ENCODE measurements around the gene APOL4.

APOL4 gene

DNA sequence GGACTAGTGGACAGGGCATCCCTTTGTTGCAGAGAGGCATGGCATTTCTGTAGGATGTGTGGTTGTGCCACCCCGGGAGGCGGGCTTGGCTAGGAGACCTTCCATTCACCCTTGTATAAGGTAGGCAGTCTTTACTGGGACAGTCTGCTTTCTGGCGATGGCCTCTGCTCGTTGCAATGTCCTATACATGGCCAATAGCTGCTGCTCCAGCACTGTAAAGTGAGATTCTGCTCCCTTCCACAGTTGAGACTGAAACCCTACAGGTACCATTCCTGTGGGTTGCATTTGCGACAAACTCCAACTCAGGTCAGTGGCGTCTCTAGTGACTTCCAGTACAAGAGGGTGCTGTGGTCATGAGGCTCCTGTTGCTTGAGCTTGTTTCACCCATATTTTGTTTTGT is 20.7 kb downstream of the APOL4 start:
- Histone ChIP-seq H3K9me3 (ENCODE audit: insufficient read depth, low read length) (no peaks in the 10 kb centered on the region), H3K9ac (ENCODE audit: insufficient read length, low read depth) (no peak overlapping the region), H3K27me3 (ENCODE audit: insufficient read depth, insufficient read length) (no peaks in the 10 kb centered on the region), H3K4me1 (ENCODE audit: insufficient read depth, insufficient read length) (no peaks in the 10 kb centered on the region), H3K36me3 (ENCODE audit: insufficient read depth, insufficient read length, low read length) (no peaks in the 10 kb centered on the region), H3K4me3 (ENCODE audit: insufficient read length, low read depth) (no peak overlapping the region)
- no peak for TF ChIP-seq SUZ12 (IDR thresholded peaks at IDR 0.05; ENCODE audit: extremely low read depth, insufficient read depth, insufficient read length)
- no peak for TF ChIP-seq YY1 (IDR thresholded peaks at IDR 0.05; ENCODE audit: insufficient read depth, insufficient read length)
- DNase-seq (ENCODE audit: low read depth, low spot score) = no peak

DNA sequence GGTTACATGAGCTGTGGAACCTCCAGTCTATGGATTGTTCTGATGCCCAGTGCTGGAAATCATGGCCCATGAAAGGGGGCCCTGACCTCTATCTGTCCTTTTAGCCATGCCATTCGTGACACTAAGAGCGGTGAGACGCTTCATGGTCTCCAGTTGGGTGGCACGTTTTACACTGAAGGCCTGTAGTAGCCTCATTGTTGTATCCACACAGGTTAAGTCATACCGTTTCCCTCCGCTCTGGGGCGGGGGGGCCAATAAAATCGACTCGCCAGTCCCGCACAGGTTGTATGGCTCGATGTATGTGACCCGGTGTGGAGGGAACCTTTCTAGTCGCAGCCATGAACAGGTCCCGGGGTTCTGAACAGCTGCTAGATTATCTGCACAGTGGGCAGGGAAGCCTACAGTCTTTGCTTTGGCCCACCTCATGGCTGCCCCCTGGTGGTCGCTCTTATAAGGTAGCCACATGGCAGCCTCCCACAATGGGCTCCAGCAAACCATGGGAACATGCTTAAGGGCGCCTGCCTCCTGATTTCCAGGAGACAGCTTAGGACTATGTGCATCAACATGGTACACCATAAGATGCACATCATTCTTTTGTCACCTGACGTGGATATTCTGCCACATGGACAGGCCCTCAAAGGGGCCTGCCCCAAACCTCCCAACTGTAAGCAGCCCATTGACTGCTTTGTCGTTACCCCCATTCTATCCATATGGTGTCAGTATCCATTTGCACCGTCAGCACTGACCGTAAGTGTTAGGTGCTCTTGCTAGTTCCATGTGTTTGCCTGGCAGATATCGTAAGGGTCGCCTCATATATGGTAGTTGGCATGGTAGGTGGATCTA is 21.4 kb downstream of the APOL4 start:
- no peaks in the 10 kb centered on the region for H3K4me1 ChIP-seq (ENCODE audit: insufficient read depth, insufficient read length)
- no peak overlapping the region for H3K4me3 ChIP-seq (ENCODE audit: insufficient read length, low read depth)
- H3K9me3 ChIP-seq (ENCODE audit: insufficient read depth, low read length) = no peaks in the 10 kb centered on the region
- TF ChIP-seq ZNF274 (IDR thresholded peaks at IDR 0.05; ENCODE audit: low read depth, low read length) (no peak), SUZ12 (IDR thresholded peaks at IDR 0.05; ENCODE audit: extremely low read depth, insufficient read depth, insufficient read length) (no peak), YY1 (IDR thresholded peaks at IDR 0.05; ENCODE audit: insufficient read depth, insufficient read length) (no peak)
- H3K36me3 ChIP-seq (ENCODE audit: insufficient read depth, insufficient read length, low read length) = no peaks in the 10 kb centered on the region
- H3K9ac ChIP-seq (ENCODE audit: insufficient read length, low read depth) = no peak overlapping the region
- DNase-seq (ENCODE audit: low read depth, low spot score) = peak; percentile 57
- H3K27me3 ChIP-seq (ENCODE audit: insufficient read depth, insufficient read length) = no peaks in the 10 kb centered on the region

DNA sequence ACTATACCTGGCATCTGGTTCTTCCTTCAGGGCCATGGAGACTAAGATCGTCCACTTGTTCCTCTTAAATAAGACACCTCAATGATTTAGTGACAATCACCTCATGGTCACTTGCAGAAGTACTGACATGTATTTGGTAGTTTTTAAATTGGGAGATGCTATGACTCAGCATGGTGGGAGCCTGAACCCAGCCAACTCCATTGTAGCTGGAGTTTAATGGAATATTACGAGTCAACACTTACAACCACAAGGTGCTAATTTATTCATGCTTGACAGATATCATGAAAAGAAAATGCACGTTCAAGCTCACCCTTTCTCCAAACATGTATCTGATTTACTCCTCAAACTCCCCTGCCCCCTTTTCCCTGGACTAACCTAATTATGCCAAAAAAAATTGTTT is 24.4 kb downstream of the APOL4 start:
- Histone ChIP-seq H3K4me1 (ENCODE audit: insufficient read depth, insufficient read length) (no peaks in the 10 kb centered on the region), H3K27me3 (ENCODE audit: insufficient read depth, insufficient read length) (no peaks in the 10 kb centered on the region), H3K9ac (ENCODE audit: insufficient read length, low read depth) (no peak overlapping the region), H3K36me3 (ENCODE audit: insufficient read depth, insufficient read length, low read length) (no peaks in the 10 kb centered on the region), H3K9me3 (ENCODE audit: insufficient read depth, low read length) (no peaks in the 10 kb centered on the region), H3K4me3 (ENCODE audit: insufficient read length, low read depth) (no peak overlapping the region)
- no peak for DNase-seq (ENCODE audit: low read depth, low spot score)
- TF ChIP-seq YY1 (IDR thresholded peaks at IDR 0.05; ENCODE audit: insufficient read depth, insufficient read length) (no peak), SUZ12 (IDR thresholded peaks at IDR 0.05; ENCODE audit: extremely low read depth, insufficient read depth, insufficient read length) (no peak), ZNF274 (IDR thresholded peaks at IDR 0.05; ENCODE audit: low read depth, low read length) (no peak)

DNA sequence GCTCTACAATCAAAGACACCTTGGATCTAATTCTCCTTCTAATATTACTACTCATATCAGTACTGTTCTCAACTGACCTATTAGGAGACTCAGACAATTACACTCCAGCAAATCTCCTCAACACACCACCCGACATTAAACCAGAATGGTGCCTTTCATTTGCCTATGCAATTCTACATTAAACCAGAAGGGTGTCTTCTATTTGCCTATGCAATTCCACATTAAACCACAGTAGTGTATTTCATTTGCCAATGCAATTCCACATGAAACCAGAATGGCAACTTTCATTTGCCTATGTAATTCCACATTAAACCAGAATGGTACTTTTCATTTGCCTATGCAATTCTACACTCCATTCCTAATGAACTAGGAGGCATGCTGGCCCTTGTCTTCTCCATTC is 25.7 kb downstream of the APOL4 start:
- Histone ChIP-seq H3K9ac (ENCODE audit: insufficient read length, low read depth) (no peak overlapping the region), H3K27me3 (ENCODE audit: insufficient read depth, insufficient read length) (no peaks in the 10 kb centered on the region), H3K9me3 (ENCODE audit: insufficient read depth, low read length) (no peaks in the 10 kb centered on the region), H3K36me3 (ENCODE audit: insufficient read depth, insufficient read length, low read length) (no peaks in the 10 kb centered on the region), H3K4me1 (ENCODE audit: insufficient read depth, insufficient read length) (no peaks in the 10 kb centered on the region), H3K4me3 (ENCODE audit: insufficient read length, low read depth) (no peak overlapping the region)
- TF ChIP-seq ZNF274 (IDR thresholded peaks at IDR 0.05; ENCODE audit: low read depth, low read length) (no peak), SUZ12 (IDR thresholded peaks at IDR 0.05; ENCODE audit: extremely low read depth, insufficient read depth, insufficient read length) (no peak), YY1 (IDR thresholded peaks at IDR 0.05; ENCODE audit: insufficient read depth, insufficient read length) (no peak)
- no peak for DNase-seq (ENCODE audit: low read depth, low spot score)

DNA sequence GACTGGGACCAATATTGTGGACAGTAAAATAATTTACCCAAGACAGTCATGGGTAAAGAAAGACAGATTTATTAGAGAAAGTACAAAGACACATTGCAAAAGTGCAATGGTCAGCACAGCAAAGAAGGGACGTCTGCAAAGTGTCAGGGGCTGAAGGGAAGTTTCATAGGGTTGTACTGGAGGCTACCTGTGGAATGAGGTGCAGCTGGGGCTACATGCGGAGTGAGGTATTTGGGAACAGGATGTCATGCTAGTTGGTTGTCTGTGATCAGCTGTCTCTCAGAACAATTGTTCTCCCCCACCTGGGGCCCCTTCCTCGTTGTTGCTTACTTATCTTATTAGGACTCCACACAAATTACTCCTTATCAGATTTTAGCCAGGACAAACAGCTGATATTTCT is 29.7 kb downstream of the APOL4 start:
- Histone ChIP-seq H3K36me3 (ENCODE audit: insufficient read depth, insufficient read length, low read length) (no peaks in the 10 kb centered on the region), H3K9me3 (ENCODE audit: insufficient read depth, low read length) (peaks cover 6% of the 10 kb centered on the region; the same call in 1 of the 2 replicates), H3K9ac (ENCODE audit: insufficient read length, low read depth) (no peak overlapping the region), H3K27me3 (ENCODE audit: insufficient read depth, insufficient read length) (no peaks in the 10 kb centered on the region), H3K4me1 (ENCODE audit: insufficient read depth, insufficient read length) (no peaks in the 10 kb centered on the region), H3K4me3 (ENCODE audit: insufficient read length, low read depth) (no peak overlapping the region)
- DNase-seq (ENCODE audit: low read depth, low spot score) = no peak
- no peak for TF ChIP-seq SUZ12 (IDR thresholded peaks at IDR 0.05; ENCODE audit: extremely low read depth, insufficient read depth, insufficient read length)

DNA sequence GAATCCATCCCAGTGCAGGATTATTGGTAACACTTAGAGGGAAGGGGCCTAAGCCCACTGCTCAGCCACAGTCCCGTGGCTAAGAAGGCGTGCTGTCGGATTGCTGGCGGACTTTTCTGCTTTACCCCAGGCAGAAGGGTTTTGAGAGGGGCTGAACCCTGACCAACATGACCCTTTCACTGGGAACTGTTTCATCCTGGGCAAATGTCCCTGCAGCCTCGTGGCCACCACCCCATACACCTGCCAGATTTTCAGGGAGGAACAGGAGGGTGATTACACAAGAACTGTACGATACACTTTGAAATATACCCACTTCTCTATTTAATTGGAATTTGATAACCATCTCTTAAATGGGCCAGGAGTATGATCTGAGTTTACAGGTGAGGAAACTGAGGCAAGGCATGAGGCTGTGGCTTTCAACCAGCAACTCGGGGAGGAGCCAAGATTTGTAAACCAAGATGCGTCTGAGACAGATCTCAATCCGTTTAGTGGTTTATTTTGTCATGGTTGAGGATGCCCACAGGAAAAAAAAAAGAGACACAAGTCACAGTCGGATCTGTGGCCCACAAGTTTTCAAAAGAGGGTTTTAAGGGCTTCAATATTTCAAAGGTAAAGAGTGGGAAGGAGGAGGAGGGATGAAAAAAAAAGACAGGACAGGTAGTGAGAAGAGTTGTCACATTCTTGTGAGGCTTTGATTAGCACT is 34.9 kb downstream of the APOL4 start:
- no peaks in the 10 kb centered on the region for H3K36me3 ChIP-seq (ENCODE audit: insufficient read depth, insufficient read length, low read length)
- TF ChIP-seq YY1 (IDR thresholded peaks at IDR 0.05; ENCODE audit: insufficient read depth, insufficient read length) = no peak
- no peak for TF ChIP-seq SUZ12 (IDR thresholded peaks at IDR 0.05; ENCODE audit: extremely low read depth, insufficient read depth, insufficient read length)
- TF ChIP-seq ZNF274 (IDR thresholded peaks at IDR 0.05; ENCODE audit: low read depth, low read length) = no peak
- no peak overlapping the region for H3K4me3 ChIP-seq (ENCODE audit: insufficient read length, low read depth)
- no peaks in the 10 kb centered on the region for H3K27me3 ChIP-seq (ENCODE audit: insufficient read depth, insufficient read length)
- H3K4me1 ChIP-seq (ENCODE audit: insufficient read depth, insufficient read length) = no peaks in the 10 kb centered on the region
- peaks cover 6% of the 10 kb centered on the region; the same call in 1 of the 2 replicates for H3K9me3 ChIP-seq (ENCODE audit: insufficient read depth, low read length)
- H3K9ac ChIP-seq (ENCODE audit: insufficient read length, low read depth) = no peak overlapping the region
- no peak for DNase-seq (ENCODE audit: low read depth, low spot score)

DNA sequence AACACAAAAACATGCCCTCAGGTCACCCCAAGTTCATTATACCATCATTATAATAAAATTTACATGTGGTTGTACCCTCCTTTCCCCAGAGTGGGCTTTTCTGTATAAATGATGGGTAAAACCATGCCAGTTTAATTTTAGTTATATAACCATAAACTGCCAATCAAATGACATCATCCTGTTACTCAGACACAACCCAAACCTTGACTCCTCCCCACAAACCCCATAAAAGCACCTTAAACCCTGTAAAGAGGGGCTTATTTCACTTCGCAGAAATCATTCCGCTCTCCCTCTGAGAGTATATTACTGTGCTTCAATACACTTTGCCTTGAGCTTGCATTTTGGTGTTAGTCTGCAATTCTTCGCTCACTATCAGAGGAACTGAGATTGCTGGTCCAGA is 35.5 kb downstream of the APOL4 start:
- no peak for TF ChIP-seq ZNF274 (IDR thresholded peaks at IDR 0.05; ENCODE audit: low read depth, low read length)
- no peak for TF ChIP-seq YY1 (IDR thresholded peaks at IDR 0.05; ENCODE audit: insufficient read depth, insufficient read length)
- no peak for TF ChIP-seq SUZ12 (IDR thresholded peaks at IDR 0.05; ENCODE audit: extremely low read depth, insufficient read depth, insufficient read length)

More for the DNA sequence above, 35.5 kb downstream of the APOL4 start:
- Histone ChIP-seq H3K4me1 (ENCODE audit: insufficient read depth, insufficient read length) (no peaks in the 10 kb centered on the region), H3K27me3 (ENCODE audit: insufficient read depth, insufficient read length) (no peaks in the 10 kb centered on the region), H3K9ac (ENCODE audit: insufficient read length, low read depth) (no peak overlapping the region), H3K4me3 (ENCODE audit: insufficient read length, low read depth) (no peak overlapping the region), H3K9me3 (ENCODE audit: insufficient read depth, low read length) (peaks cover 6% of the 10 kb centered on the region; the same call in 1 of the 2 replicates), H3K36me3 (ENCODE audit: insufficient read depth, insufficient read length, low read length) (no peaks in the 10 kb centered on the region)
- no peak for DNase-seq (ENCODE audit: low read depth, low spot score)
